NCI-H2081 (cell line): ENCODE data around the gene METTL9.
"Not testable (repeated sequence)": the region's sequence is repeated elsewhere in the genome, so short reads cannot be mapped to it uniquely, and the experiment has no call there.

Experiments
- DNase-seq, 2 experiments: peaks; one replicate each; lab custom pipeline; 2025; lab: John Stamatoyannopoulos, UW

Gene METTL9

GRCh38 chr16:21663889-21664647 lies 64.7 kb downstream of the METTL9 start, which contains the start of gene OTOA:
TSS of gene OTOA (plus strand) at chr16:21663968. CDS start at chr16:21678515, 14,547 bp downstream.
- DNase-seq: no peak

GRCh38 chr16:21664801-21665492 lies 65.6 kb downstream of the METTL9 start:
- DNase-seq: no peak

- no peak for DNase-seq
Observed at GRCh38 chr16:21666772-21667171, 67.4 kb downstream of the METTL9 start.

- DNase-seq: no peak
Observed at GRCh38 chr16:21667575-21667974, 68.2 kb downstream of the METTL9 start.

GRCh38 chr16:21673469-21673868 lies 74.1 kb downstream of the METTL9 start:
- no peak for DNase-seq

- not testable (repeated sequence) for DNase-seq
Observed at GRCh38 chr16:21674456-21674855, 75.1 kb downstream of the METTL9 start.

GRCh38 chr16:21680714-21681113 lies 81.3 kb downstream of the METTL9 start:
- not testable (repeated sequence) for DNase-seq

- no peak for DNase-seq
Observed at GRCh38 chr16:21683184-21683583, 83.8 kb downstream of the METTL9 start.

- peak; percentile 6 to 23 for DNase-seq
Observed at GRCh38 chr16:21684199-21684598, 84.8 kb downstream of the METTL9 start.

GRCh38 chr16:21685034-21685455 lies 85.7 kb downstream of the METTL9 start:
- DNase-seq: no peak

GRCh38 chr16:21689107-21689506 lies 89.7 kb downstream of the METTL9 start:
- no peak for DNase-seq

GRCh38 chr16:21690967-21691366 lies 91.6 kb downstream of the METTL9 start:
- not testable (repeated sequence) for DNase-seq

- DNase-seq: no peak
Observed at GRCh38 chr16:21694609-21695008, 95.2 kb downstream of the METTL9 start.

GRCh38 chr16:21697032-21697431 lies 97.7 kb downstream of the METTL9 start:
- no peak for DNase-seq

GRCh38 chr16:21698169-21699032 lies 99.0 kb downstream of the METTL9 start:
- no peak for DNase-seq

- no peak for DNase-seq
Observed at GRCh38 chr16:21701271-21701670, 101.9 kb downstream of the METTL9 start.

- no peak for DNase-seq
Observed at GRCh38 chr16:21702276-21702675, 102.9 kb downstream of the METTL9 start.

- DNase-seq: no peak
Observed at GRCh38 chr16:21703156-21703555, 103.8 kb downstream of the METTL9 start.

- DNase-seq: no peak
Observed at GRCh38 chr16:21703589-21704174, 104.3 kb downstream of the METTL9 start.

GRCh38 chr16:21704266-21704665 lies 104.9 kb downstream of the METTL9 start:
- DNase-seq: no peak

- no peak for DNase-seq
Observed at GRCh38 chr16:21704733-21705132, 105.4 kb downstream of the METTL9 start.
